K562 (cell line): ENCODE results near the gene PPFIA3. TPM values are rescaled to one million over a fixed set of nuclear protein-coding genes. Genes with fewer than 3 reads are reported as not detected.
A peak's percentile ranks its signal among the peaks of the same experiment; 100 is the strongest.

Experiments
- ETS2 ChIP-seq: IDR thresholded peaks from 2 replicates; pipeline ENCODE4 v1.6.1; 2016; ENCODE audit warnings: borderline replicate concordance, missing genetic modification characterization, mild to moderate bottlenecking, moderate library complexity, missing compliant biosample characterization; ENCODE audit not compliant: poor library complexity, severe bottlenecking
- FOXM1 ChIP-seq, 2 experiments: fragments of 450-650 bp in 1 of 2; sonication (generic) in 1 of 2; formaldehyde crosslinking in 1 of 2; IDR thresholded peaks; 2 replicates each; pipeline versions ENCODE4 v1.6.1 to v1.9.0; 2017 to 2022; ENCODE audit warnings: low read depth in 2 of 2, mild to moderate bottlenecking in 2 of 2, missing genetic modification reagents in 1 of 2, moderate library complexity in 1 of 2
- GABPA ChIP-seq: fragments of 200-800 bp; sonication (Bioruptor generic); conservative IDR thresholded peaks from 2 replicates; pipeline ENCODE4 v1.6.1; 2016; ENCODE audit warnings: low read depth, missing genetic modification characterization, missing compliant biosample characterization
- GABPB2 ChIP-seq: fragments of 250-450 bp; sonication (Bioruptor Pico); conservative IDR thresholded peaks from 2 replicates; pipeline ENCODE4 v1.5.1; 2021; ENCODE audit warnings: mild to moderate bottlenecking
- HLTF ChIP-seq: fragments of 450-650 bp; IDR thresholded peaks from 2 replicates; pipeline ENCODE4 v1.6.1; 2016
- KDM1A ChIP-seq, 2 experiments: fragments of 450-650 bp; IDR thresholded peaks; 2 replicates each; pipeline ENCODE4 v1.6.1; 2016; ENCODE audit warnings: mild to moderate bottlenecking in 2 of 2
- LARP7 ChIP-seq: fragments of 450-650 bp; IDR thresholded peaks from 2 replicates; pipeline ENCODE4 v1.6.1; 2016
- MBD2 ChIP-seq: sonication (generic); IDR thresholded peaks from 2 replicates; pipeline ENCODE4 v1.6.1; 2016; ENCODE audit warnings: low read depth, borderline replicate concordance
- MLLT1 ChIP-seq, 2 experiments: fragments of 450-650 bp; IDR thresholded peaks; 2 replicates each; pipeline ENCODE4 v1.6.1; 2016
- NCOA4 ChIP-seq: fragments of 450-650 bp; IDR thresholded peaks from 2 replicates; pipeline ENCODE4 v1.6.1; 2018; ENCODE audit warnings: mild to moderate bottlenecking; ENCODE audit not compliant: partially characterized antibody
- NFYB ChIP-seq: IDR thresholded peaks from 2 replicates; pipeline ENCODE4 v1.6.1; 2011; ENCODE audit warnings: mild to moderate bottlenecking, moderate library complexity; ENCODE audit not compliant: insufficient read length; ENCODE audit errors: extremely low read depth
- OTX1 ChIP-seq: fragments of 450-650 bp; formaldehyde crosslinking; IDR thresholded peaks from 2 replicates; pipeline ENCODE4 v1.4.0; 2022; ENCODE audit warnings: mild to moderate bottlenecking
- PHF21A ChIP-seq: fragments of 450-650 bp; IDR thresholded peaks from 2 replicates; pipeline ENCODE4 v1.6.1; 2017; ENCODE audit warnings: low read depth, borderline replicate concordance
- PHF8 ChIP-seq: fragments of 200-600 bp; sonication (generic); IDR thresholded peaks from 2 replicates; pipeline ENCODE4 v1.6.1; 2012; ENCODE audit warnings: mixed run types, mild to moderate bottlenecking, inconsistent platforms, low read length, moderate library complexity, borderline replicate concordance
- SAP30 ChIP-seq: fragments of 200-600 bp; sonication (generic); IDR thresholded peaks from 2 replicates; pipeline ENCODE4 v1.6.1; 2012; ENCODE audit warnings: borderline replicate concordance, low read depth, mild to moderate bottlenecking, moderate library complexity, low read length, control low read depth, inconsistent platforms; ENCODE audit not compliant: insufficient read depth, poor library complexity, severe bottlenecking
- STAT5A ChIP-seq: IDR thresholded peaks from 2 replicates; pipeline ENCODE4 v1.6.1; 2012; ENCODE audit warnings: low read length, inconsistent platforms, borderline replicate concordance
- TCF7 ChIP-seq: sonication (generic); IDR thresholded peaks from 2 replicates; pipeline ENCODE4 v1.6.1; 2016; ENCODE audit warnings: antibody characterized with exemption, borderline replicate concordance
- ZFP36 ChIP-seq: fragments of 150-350 bp; IDR thresholded peaks from 2 replicates; pipeline ENCODE4 v1.6.1; 2018; ENCODE audit warnings: low read length, low read depth; ENCODE audit not compliant: partially characterized antibody
- ZNF224 ChIP-seq: sonication (generic); formaldehyde crosslinking; IDR thresholded peaks from 2 replicates; pipeline ENCODE4 v1.8.0; 2022; ENCODE audit warnings: mild to moderate bottlenecking, missing genetic modification reagents
- polyA plus RNA-seq, 8 experiments: library from polyadenylated mRNA; depleted of rRNA in 4 of 8; stranded (reverse) in 5 of 8; unstranded in 3 of 8; fragments of >200 nt; fragmentation: Nextera tagmentation in 2 of 8; fragmentation: Illumina TruSeq in 1 of 8; extraction: Ambion mirVana in 2 of 8; extraction: Trizol in 1 of 8; gene quantifications; 2 replicates each; pipeline versions ENCODE4 v1.2.1 to v1.2.3, GENCODE V29; 2011 to 2014; ENCODE audit warnings: inconsistent platforms in 1 of 8, missing spikeins in 1 of 8
- total RNA-seq, 7 experiments: library from RNA; depleted of rRNA in 6 of 7; stranded (reverse); fragments of >200 nt in 6 of 7; fragmentation: Illumina TruSeq in 2 of 7; extraction: Trizol in 2 of 7; gene quantifications; 2 replicates each; pipeline versions ENCODE4 v1.2.1 to v1.2.3, GENCODE V29; 2011 to 2021; ENCODE audit warnings: low replicate concordance in 1 of 7
- TF ChIP-seq, protein P1 (sequence below): sonication (generic); formaldehyde crosslinking; IDR thresholded peaks from 2 replicates; pipeline ENCODE4 v1.8.1; 2023; ENCODE audit warnings: mild to moderate bottlenecking, missing genetic modification reagents
- TF ChIP-seq, protein P2 (sequence below), 2 experiments: IDR thresholded peaks in 1 of 2; conservative IDR thresholded peaks in 1 of 2; 2 replicates each; pipeline ENCODE4 v1.6.1; 2016; ENCODE audit warnings: low read depth in 2 of 2, mild to moderate bottlenecking in 1 of 2, missing compliant biosample characterization in 1 of 2, missing genetic modification characterization in 1 of 2, moderate library complexity in 1 of 2

PPFIA3 gene
- total and polyA plus RNA-seq, 9 of the 15 experiments (the other 6 are each of a cell fraction or from before 2014, with no cell fraction given) = 0.10 to 53.0 (median 17.6) TPM

DNA sequence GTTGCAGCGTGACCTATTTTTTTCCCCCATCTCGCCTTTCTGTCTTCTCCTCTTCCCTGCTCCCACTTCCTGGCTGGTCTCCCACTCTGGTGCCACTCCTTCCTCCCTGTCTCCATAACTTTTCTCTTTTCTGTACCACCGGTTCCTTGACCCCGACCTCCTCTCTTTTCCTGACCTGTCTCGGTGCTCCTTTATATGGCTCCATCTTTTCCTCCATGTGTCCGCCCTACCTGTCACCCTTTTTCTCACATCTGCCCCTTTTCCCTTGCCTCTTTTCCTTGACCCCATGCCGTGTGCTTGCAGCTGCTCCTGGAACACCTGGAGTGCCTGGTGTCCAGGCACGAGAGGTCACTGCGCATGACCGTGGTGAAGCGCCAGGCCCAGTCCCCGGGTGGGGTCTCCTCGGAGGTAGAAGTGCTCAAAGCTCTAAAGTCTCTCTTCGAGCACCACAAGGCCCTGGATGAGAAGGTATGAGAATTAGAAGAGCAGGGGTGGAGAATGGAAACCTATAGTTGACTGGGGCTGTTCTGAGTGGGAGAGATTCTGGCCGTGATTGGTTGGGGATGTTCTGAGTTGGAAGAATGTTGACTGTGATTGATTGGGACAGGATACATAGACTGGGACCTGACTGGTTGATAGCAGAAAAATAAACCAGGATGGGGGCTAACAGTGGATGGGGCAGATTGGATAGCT, 9.3 kb downstream of the PPFIA3 start (continued):
- TF ChIP-seq SAP30 (peak; percentile 4), MLLT1 (IDR thresholded peaks at IDR 0.05) (peak; percentile 47 to 72), ZFP36 (no peak), NFYB (no peak), GABPA (no peak; the same call in 1 of the 2 replicates), NCOA4 (no peak), TCF7 (no peak), ZNF224 (CRISPR knock-in tag) (no peak), FOXM1 (IDR thresholded peaks at IDR 0.05; ENCODE audit: low read depth) (no peak), FOXM1 (CRISPR knock-in tag; IDR thresholded peaks at IDR 0.05; ENCODE audit: low read depth) (no peak), PHF21A (peak; percentile 79; the same call in 1 of the 2 replicates), MBD2 (no peak), KDM1A (IDR thresholded peaks at IDR 0.05) (peak; percentile 77 to 87), HLTF (peak; percentile 64; the same call in 1 of the 2 replicates), GABPB2 (CRISPR knock-in tag) (no peak), LARP7 (peak; percentile 57; the same call in 1 of the 2 replicates), OTX1 (0 out of 2 replicates have a peak, but pooled peaks have one; percentile 17), STAT5A (no peak), ETS2 (no peak), PHF8 (0 out of 2 replicates have a peak, but pooled peaks have one; percentile 23)
- TF ChIP-seq, protein P1, sequence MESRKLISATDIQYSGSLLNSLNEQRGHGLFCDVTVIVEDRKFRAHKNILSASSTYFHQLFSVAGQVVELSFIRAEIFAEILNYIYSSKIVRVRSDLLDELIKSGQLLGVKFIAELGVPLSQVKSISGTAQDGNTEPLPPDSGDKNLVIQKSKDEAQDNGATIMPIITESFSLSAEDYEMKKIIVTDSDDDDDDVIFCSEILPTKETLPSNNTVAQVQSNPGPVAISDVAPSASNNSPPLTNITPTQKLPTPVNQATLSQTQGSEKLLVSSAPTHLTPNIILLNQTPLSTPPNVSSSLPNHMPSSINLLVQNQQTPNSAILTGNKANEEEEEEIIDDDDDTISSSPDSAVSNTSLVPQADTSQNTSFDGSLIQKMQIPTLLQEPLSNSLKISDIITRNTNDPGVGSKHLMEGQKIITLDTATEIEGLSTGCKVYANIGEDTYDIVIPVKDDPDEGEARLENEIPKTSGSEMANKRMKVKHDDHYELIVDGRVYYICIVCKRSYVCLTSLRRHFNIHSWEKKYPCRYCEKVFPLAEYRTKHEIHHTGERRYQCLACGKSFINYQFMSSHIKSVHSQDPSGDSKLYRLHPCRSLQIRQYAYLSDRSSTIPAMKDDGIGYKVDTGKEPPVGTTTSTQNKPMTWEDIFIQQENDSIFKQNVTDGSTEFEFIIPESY = no peak
- TF ChIP-seq, protein P2, sequence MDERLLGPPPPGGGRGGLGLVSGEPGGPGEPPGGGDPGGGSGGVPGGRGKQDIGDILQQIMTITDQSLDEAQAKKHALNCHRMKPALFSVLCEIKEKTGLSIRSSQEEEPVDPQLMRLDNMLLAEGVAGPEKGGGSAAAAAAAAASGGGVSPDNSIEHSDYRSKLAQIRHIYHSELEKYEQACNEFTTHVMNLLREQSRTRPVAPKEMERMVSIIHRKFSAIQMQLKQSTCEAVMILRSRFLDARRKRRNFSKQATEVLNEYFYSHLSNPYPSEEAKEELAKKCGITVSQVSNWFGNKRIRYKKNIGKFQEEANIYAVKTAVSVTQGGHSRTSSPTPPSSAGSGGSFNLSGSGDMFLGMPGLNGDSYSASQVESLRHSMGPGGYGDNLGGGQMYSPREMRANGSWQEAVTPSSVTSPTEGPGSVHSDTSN (CRISPR knock-in tag; IDR thresholded peaks at IDR 0.05; ENCODE audit: low read depth) = no peak
- TF ChIP-seq, protein P2 (tag; conservative IDR thresholded peaks at IDR 0.05; ENCODE audit: low read depth) = peak; percentile 66
